Measurements from ENCODE around the gene KCTD13. TPM values are rescaled to one million over a fixed set of nuclear protein-coding genes. Genes with fewer than 3 reads are reported as not detected.
A peak's percentile ranks its signal among the peaks of the same experiment; 100 is the strongest.

The KCTD13 gene
- total RNA-seq, 2 experiments from 2014 or later: 35.2 to 35.3 TPM

- POLR2A ChIA-PET: interaction anchor here (0.9 to 1.5 kb wide), 4 partner anchors 12 to 75 kb away, joined by 3 to 4 read pairs (median 3); partner anchors contain the start of gene KCTD13
- Mint-ChIP-seq H3K36me3 (ENCODE audit: low read depth) (no peaks in the 10 kb centered on the region), H3K27me3 (peaks cover 30% of the 10 kb centered on the region), H3K4me1 (ENCODE audit: low read depth) (peaks cover 16% of the 10 kb centered on the region), H3K9me3 (no peaks in the 10 kb centered on the region), H3K27ac (no peak overlapping the region), H3K4me3 (peak overlapping the region; percentile 61)
- ATAC-seq (peak; percentile 52), DNase-seq (peak; percentile 50)
- CTCF ChIA-PET: interaction anchor here (1.4 to 2.0 kb wide), 2 partner anchors 28 to 155 kb away, joined by 6 to 14 read pairs; no protein-coding TSS in a partner anchor
- intact Hi-C loops (cut with micrococcal nuclease): no loop called here
- TF ChIP-seq CTCF (IDR thresholded peaks at IDR 0.05): no peak
Observed at GRCh38 chr16:29876594-29877249, 49.3 kb downstream of the KCTD13 start.

GRCh38 chr16:29876217-29876593, 49.8 kb downstream of the KCTD13 start:
- no peak overlapping the region for H3K27ac Mint-ChIP-seq
- ChIA-PET POLR2A (interaction anchor here (0.8 kb wide), 1 partner anchor 86 kb away, joined by 3 read pairs; no protein-coding TSS in a partner anchor), CTCF (interaction anchor here (0.8 kb wide), 1 partner anchor 8 kb away, joined by 4 read pairs; no protein-coding TSS in a partner anchor)
- ATAC-seq: no peak
- peaks cover 30% of the 10 kb centered on the region for H3K27me3 Mint-ChIP-seq
- no peak for DNase-seq
- TF ChIP-seq CTCF (IDR thresholded peaks at IDR 0.05): no peak
- H3K36me3 Mint-ChIP-seq (ENCODE audit: low read depth): no peaks in the 10 kb centered on the region
- peak overlapping the region; percentile 61 for H3K4me3 Mint-ChIP-seq
- no peaks in the 10 kb centered on the region for H3K9me3 Mint-ChIP-seq
- intact Hi-C loops (cut with micrococcal nuclease): no loop called here
- H3K4me1 Mint-ChIP-seq (ENCODE audit: low read depth): peaks cover 16% of the 10 kb centered on the region

GRCh38 chr16:29875206-29875605, 50.8 kb downstream of the KCTD13 start:
- H3K36me3 Mint-ChIP-seq (ENCODE audit: low read depth): no peaks in the 10 kb centered on the region

GRCh38 chr16:29873319-29873718, 52.7 kb downstream of the KCTD13 start:
- ChIA-PET POLR2A (interaction anchor here (0.5 kb wide), 1 partner anchor 17 kb away, joined by 3 read pairs; no protein-coding TSS in a partner anchor), CTCF (no interaction called here)
- H3K4me1 Mint-ChIP-seq (ENCODE audit: low read depth): peaks cover 16% of the 10 kb centered on the region
- no peaks in the 10 kb centered on the region for H3K36me3 Mint-ChIP-seq (ENCODE audit: low read depth)
- no peak for DNase-seq
- no peak overlapping the region for H3K27ac Mint-ChIP-seq
- ATAC-seq: no peak
- no peak for TF ChIP-seq CTCF (IDR thresholded peaks at IDR 0.05)
- H3K27me3 Mint-ChIP-seq: peaks cover 21% of the 10 kb centered on the region
- intact Hi-C loops (cut with micrococcal nuclease): no loop called here
- no peaks in the 10 kb centered on the region for H3K9me3 Mint-ChIP-seq
- H3K4me3 Mint-ChIP-seq: no peak overlapping the region

More at GRCh38 chr16:29875206-29875605, 50.8 kb downstream of the KCTD13 start:
- Mint-ChIP-seq H3K4me1 (ENCODE audit: low read depth) (peaks cover 16% of the 10 kb centered on the region), H3K27me3 (peaks cover 28% of the 10 kb centered on the region), H3K27ac (no peak overlapping the region), H3K9me3 (no peaks in the 10 kb centered on the region), H3K4me3 (no peak overlapping the region)
- TF ChIP-seq CTCF (IDR thresholded peaks at IDR 0.05): no peak
- CTCF ChIA-PET: interaction anchor here (0.8 kb wide), 1 partner anchor 9 kb away, joined by 4 read pairs; no protein-coding TSS in a partner anchor
- intact Hi-C loops (cut with micrococcal nuclease): no loop called here
- ATAC-seq (no peak), DNase-seq (no peak)
- POLR2A ChIA-PET: interaction anchor here (0.8 kb wide), 2 partner anchors 51 to 87 kb away, joined by 3 read pairs; partner anchors contain the start of gene KCTD13
